ENCODE data around the gene RAPGEF3. TPM values are rescaled to one million over a fixed set of nuclear protein-coding genes. Genes with fewer than 3 reads are reported as not detected.

The RAPGEF3 gene
- total and polyA plus RNA-seq, 2 experiments from 2014 or later: 2.1 to 2.6 TPM

GRCh38 chr12:47735649-47736048 lies 23.0 kb downstream of the RAPGEF3 start:
- no peaks in the 10 kb centered on the region for H3K9me2 ChIP-seq (replicated peaks; ENCODE audit: insufficient read depth)
- DNase-seq (ENCODE audit: low spot score): no peak
- no peak overlapping the region for H3K4me2 ChIP-seq
- no peak overlapping the region for H3K4me3 ChIP-seq
- H3K27ac ChIP-seq: no peak overlapping the region
- H3K36me3 ChIP-seq (replicated peaks; ENCODE audit: insufficient read depth, low read depth): no peaks in the 10 kb centered on the region
- H3K79me2 ChIP-seq: no peaks in the 10 kb centered on the region
- peaks cover 17% of the 10 kb centered on the region for H3K4me1 ChIP-seq (ENCODE audit: insufficient read depth)
- 86% methylated on average over 11 of the region's 11 CpGs for WGBS (ENCODE audit: low lambda C conversion rate, missing lambda C conversion rate)
- no peak overlapping the region for H2AFZ ChIP-seq
- TF ChIP-seq EZH2 (IDR thresholded peaks at IDR 0.05; ENCODE audit: borderline replicate concordance) (no peak), EZH2phosphoT487 (IDR thresholded peaks at IDR 0.05; ENCODE audit: low read depth, severe bottlenecking, unreplicated experiment) (no peak), CTCF (IDR thresholded peaks at IDR 0.05; ENCODE audit: poor library complexity) (no peak)
- H3K9me3 ChIP-seq (ENCODE audit: low read depth): no peaks in the 10 kb centered on the region
- no peaks in the 10 kb centered on the region for H3K27me3 ChIP-seq
- no peaks in the 10 kb centered on the region for H4K20me1 ChIP-seq (ENCODE audit: insufficient read depth, poor library complexity, severe bottlenecking)

- 64% methylated on average over 12 of the region's 12 CpGs for WGBS (ENCODE audit: low lambda C conversion rate, missing lambda C conversion rate)
- Histone ChIP-seq H3K27ac (no peak overlapping the region), H3K9me3 (ENCODE audit: low read depth) (no peaks in the 10 kb centered on the region), H4K20me1 (ENCODE audit: insufficient read depth, poor library complexity, severe bottlenecking) (no peaks in the 10 kb centered on the region), H2AFZ (no peak overlapping the region), H3K4me1 (ENCODE audit: insufficient read depth) (peaks cover 17% of the 10 kb centered on the region), H3K27me3 (no peaks in the 10 kb centered on the region), H3K36me3 (replicated peaks; ENCODE audit: insufficient read depth, low read depth) (no peaks in the 10 kb centered on the region), H3K9me2 (replicated peaks; ENCODE audit: insufficient read depth) (no peaks in the 10 kb centered on the region), H3K4me3 (no peak overlapping the region), H3K79me2 (no peaks in the 10 kb centered on the region), H3K4me2 (no peak overlapping the region)
- no peak for DNase-seq (ENCODE audit: low spot score)
- TF ChIP-seq CTCF (IDR thresholded peaks at IDR 0.05; ENCODE audit: poor library complexity): no peak
- no peak for TF ChIP-seq EZH2 (IDR thresholded peaks at IDR 0.05; ENCODE audit: borderline replicate concordance)
- no peak for TF ChIP-seq EZH2phosphoT487 (IDR thresholded peaks at IDR 0.05; ENCODE audit: low read depth, severe bottlenecking, unreplicated experiment)
These were observed 23.8 kb downstream of the RAPGEF3 start for GRCh38 chr12:47734725-47735480.

DNA sequence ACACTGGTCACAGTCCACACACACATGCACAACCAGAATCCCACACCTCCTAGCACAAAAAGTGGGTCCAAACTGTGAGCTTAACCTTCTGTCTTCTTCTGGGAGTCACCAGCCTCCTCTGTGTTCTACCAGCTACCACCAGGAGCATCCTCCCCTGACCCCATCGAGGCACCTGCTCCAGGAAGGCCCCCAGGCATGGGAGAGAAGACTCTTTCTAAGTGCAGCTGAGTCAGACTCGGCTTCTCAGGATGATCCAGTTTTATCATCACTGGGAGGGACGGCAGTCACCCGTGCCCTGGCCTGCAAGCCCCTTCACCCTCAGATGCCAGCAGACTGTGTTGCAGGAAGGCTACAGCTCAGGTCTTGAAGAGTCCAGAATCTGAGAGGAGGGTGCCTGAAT lies 25.5 kb downstream of the RAPGEF3 start:
- no peaks in the 10 kb centered on the region for H3K27me3 ChIP-seq
- H3K9me2 ChIP-seq (replicated peaks; ENCODE audit: insufficient read depth): no peaks in the 10 kb centered on the region
- DNase-seq (ENCODE audit: low spot score): no peak
- H3K36me3 ChIP-seq (replicated peaks; ENCODE audit: insufficient read depth, low read depth): no peaks in the 10 kb centered on the region
- H4K20me1 ChIP-seq (ENCODE audit: insufficient read depth, poor library complexity, severe bottlenecking): no peaks in the 10 kb centered on the region
- no peak overlapping the region for H3K27ac ChIP-seq
- no peak for TF ChIP-seq EZH2 (IDR thresholded peaks at IDR 0.05; ENCODE audit: borderline replicate concordance)
- no peak for TF ChIP-seq EZH2phosphoT487 (IDR thresholded peaks at IDR 0.05; ENCODE audit: low read depth, severe bottlenecking, unreplicated experiment)
- no peak for TF ChIP-seq CTCF (IDR thresholded peaks at IDR 0.05; ENCODE audit: poor library complexity)
- H3K4me3 ChIP-seq: no peak overlapping the region
- no peaks in the 10 kb centered on the region for H3K9me3 ChIP-seq (ENCODE audit: low read depth)
- no peak overlapping the region for H3K4me2 ChIP-seq
- H3K4me1 ChIP-seq (ENCODE audit: insufficient read depth): peaks cover 17% of the 10 kb centered on the region
- 86% methylated on average over 4 of the region's 4 CpGs for WGBS (ENCODE audit: low lambda C conversion rate, missing lambda C conversion rate)
- H2AFZ ChIP-seq: no peak overlapping the region
- H3K79me2 ChIP-seq: no peaks in the 10 kb centered on the region
